Right lobe of liver (tissue), 4 donors: ENCODE measurements around the gene NRXN3.

ENCODE experiments used
- CTCF ChIP-seq, 4 donors: fragments of 200-600 bp in 3 of 4; fragments of 450-650 bp in 1 of 4; IDR thresholded peaks; one replicate each; pipeline versions ENCODE4 v1.5.1 to v1.8.0; 2016 to 2022; ENCODE audit warnings: antibody characterized with exemption in 4 of 4, mild to moderate bottlenecking in 2 of 4
- POLR2A ChIP-seq: fragments of 450-650 bp; IDR thresholded peaks from one replicate; pipeline ENCODE4 v1.6.1; 2017; ENCODE audit warnings: antibody characterized with exemption, mild to moderate bottlenecking
- donor health status: DM: no; HTN: no; CAD: no.
- donor health status: DM: no; HTN: no; CAD: no.
- donor health status: DM: no; HTN: yes; CAD: no.

GRCh38 chr14:79011920-79012204 is 841.7 kb downstream of the NRXN3 start:
- TF ChIP-seq CTCF (IDR thresholded peaks at IDR 0.05) (no peak), POLR2A (no peak)
